GM04503 (cell line): ENCODE measurements around the gene ADAM8.
"Not testable (repeated sequence)": the region's sequence is repeated elsewhere in the genome, so short reads cannot be mapped to it uniquely, and the experiment has no call there.

Experiments used
- DNase-seq: peaks from one replicate; pipeline ENCODE4 v3.0.0-alpha.2; 2012; ENCODE audit warnings: low read depth

ADAM8 gene

GRCh38 chr10:133267829-133268228, 8.8 kb downstream of the ADAM8 start:
- DNase-seq, result no peak

DNA sequence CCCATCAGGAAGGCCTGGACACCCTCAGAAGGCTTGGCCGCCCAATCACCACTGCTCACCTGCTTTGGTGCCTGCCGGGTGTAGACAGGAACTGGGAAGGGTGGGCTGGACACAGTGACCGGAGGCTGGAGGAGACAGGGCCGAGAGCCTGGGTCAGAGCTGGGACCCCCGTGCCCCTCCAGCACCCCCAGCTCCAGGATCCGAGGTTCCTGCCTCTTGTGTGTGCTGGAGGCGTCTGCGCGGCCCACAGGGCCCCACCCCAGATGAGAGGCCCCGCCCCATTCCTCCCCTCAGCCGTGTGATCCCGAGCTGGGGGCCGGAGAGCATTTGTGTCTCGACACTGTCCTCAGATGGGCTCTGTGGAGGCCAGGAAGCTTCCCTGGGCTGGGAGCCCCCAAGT, 9.4 kb downstream of the ADAM8 start:
- no peak for DNase-seq

DNA sequence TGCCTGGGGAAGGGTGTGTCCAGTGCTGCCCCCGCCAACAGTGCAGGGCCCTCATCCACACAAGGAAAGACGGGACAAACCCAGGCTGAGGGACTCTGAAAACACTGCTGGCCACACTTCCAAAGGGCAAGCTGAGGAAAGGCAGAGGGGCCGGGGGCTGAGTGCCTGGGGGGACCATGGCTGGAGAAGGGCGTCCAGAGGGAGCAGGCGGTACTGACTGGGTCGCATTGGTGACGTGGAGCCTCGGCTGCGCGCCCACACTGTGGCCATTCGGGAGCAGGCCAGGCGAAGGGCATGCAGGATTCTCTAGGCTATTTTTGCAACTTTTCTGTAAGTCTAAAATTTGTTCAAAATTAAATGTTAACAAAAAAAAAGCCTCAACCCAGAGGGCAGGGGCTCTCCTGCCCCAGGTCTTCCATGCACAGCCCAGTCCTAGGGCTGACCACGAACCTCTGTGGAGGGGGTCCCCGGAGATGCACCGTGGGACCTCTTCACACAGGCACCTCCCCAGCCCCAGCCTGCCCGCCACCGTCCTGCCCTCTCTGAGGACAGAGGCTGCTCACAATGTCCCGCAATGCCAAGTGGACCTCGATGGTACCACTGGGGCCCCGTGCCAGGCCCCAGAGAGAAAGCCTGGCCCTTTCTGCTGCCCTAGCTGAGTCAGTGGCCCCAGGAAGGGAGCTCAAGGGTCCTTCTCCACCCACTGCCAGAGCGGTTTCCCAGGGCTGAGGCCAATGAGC, 10.4 kb downstream of the ADAM8 start:
- DNase-seq, result no peak

DNA sequence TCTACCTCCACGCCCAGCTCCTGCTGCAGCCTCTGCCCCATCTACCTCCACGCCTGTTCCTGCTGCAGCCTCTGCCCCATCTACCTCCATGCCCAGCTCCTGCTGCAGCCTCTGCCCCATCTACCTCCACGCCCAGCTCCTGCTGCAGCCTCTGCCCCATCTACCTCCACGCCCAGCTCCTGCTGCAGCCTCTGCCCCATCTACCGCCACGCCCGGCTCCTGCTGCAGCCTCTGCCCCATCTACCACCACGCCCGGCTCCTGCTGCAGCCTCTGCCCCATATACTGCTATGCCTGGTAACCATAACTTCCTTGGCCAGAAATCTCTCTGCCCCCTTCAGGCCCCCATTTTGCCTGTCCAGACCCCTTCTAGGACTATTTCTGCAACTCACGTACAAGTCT, 11.6 kb downstream of the ADAM8 start:
- not testable (repeated sequence) for DNase-seq

GRCh38 chr10:133264461-133264860, 12.2 kb downstream of the ADAM8 start:
- DNase-seq, result no peak

DNA sequence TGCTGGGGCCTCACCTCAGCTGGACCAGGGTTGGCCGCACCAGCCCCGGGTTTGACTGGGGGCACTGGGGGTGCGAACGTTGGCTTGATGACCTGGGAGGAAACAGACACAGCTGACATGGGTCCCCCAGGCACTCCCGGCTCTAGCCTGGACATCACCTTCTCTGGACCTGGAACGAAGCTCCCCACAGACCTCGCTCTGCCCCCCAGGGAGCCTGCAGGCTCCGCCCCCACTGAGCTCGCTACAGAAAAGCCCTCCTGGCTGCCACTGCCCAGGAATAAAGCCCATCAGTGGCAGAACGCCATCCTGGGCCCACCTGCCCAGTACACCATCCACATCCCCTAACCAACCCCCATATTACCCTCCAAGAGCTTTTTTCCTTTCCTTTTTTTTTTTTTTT, 13.0 kb downstream of the ADAM8 start:
- no peak for DNase-seq

- no peak for DNase-seq
These were observed 14.0 kb downstream of the ADAM8 start for GRCh38 chr10:133262696-133263095.

DNA sequence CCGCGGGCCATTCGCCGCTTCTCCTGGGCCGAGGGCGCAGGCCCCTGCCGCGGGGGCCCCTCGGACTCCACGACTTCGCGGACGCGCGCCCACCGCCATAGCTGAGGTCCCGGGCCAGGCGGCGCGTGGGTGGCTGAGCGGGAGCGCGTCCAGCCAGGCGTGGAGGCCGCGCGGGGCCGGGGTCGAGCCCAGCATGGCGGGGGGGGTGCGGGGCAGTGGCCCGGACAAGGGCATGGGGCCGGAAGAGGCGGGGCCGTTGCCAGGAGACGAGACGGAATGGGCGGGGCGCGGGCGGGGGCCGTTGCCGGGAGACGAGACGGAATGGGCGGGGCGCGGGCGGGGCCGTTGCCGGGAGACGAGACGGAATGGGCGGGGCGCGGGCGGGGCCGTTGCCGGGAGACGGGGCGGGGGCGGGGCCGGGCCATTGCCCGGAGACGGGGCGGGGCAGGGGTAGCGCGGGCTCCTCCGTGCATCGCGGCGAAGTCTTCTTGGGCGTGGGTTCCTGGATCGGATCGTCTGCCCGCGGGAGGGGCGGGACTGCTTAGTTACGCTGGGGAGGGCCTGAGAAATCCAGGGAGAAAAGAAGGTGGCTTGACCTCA, 14.8 kb downstream of the ADAM8 start:
- DNase-seq, result no peak

- DNase-seq, result no peak
These were observed 15.6 kb downstream of the ADAM8 start for GRCh38 chr10:133260895-133261725.

DNA sequence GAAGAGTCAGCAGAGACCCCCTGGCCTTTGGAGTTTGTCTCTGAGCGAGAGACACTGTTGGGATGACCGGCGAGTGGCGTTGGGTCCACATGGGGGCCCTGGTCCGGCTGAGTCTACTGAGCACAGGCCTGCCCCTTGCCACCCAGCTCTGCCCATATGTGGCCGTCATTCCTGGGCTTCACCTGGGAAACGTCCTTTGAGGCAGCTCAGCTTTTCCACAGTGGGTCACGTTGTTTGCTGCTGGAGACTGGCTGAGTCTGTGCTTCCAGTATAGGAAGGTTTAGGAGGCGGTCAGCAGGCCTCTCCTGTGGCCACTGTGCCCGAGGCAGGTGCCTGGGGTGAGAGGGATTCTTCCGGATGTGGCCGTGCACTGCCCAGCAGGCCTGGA, 17.1 kb downstream of the ADAM8 start:
- no peak for DNase-seq

DNA sequence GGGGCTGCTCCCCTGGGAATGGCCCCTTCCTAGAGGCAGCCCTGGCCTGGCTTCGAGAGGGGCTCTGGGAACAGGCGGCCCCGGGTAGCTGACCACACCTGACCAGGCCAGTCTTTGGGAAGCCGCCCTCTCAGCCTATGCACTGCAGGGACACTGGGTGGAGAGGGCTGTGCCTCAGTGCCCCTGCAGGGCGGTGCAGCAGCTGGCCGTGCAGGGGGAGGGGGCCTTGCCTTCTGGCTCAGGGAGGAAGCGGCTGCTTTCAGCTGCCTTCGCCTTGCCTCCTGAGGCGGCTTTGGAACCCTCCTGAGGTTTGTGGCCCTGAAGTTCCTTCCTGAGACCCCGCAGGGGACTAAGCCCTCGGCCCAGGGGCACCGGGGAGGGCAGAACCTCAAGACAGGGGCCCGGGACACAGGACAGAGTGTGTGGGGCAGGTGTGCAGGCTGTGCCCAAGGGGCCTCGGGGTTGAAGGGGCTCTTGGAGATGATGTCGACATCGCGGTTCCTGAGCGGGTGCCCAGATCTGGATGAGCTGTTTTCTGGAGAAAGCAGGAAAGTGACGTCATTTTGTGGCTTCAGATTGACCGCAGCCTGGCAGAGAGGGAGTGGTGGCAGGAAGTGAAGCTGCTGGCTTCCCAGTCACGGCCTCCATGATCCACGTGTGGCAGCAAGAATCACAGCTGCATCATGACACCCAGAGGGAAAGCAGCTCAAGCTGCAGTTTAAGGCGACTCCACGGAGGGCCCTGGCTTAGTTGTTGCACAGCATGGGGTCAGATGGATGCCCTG, 17.7 kb downstream of the ADAM8 start:
- DNase-seq, result peak; percentile 95

- DNase-seq, result no peak
These were observed 18.4 kb downstream of the ADAM8 start for GRCh38 chr10:133258066-133258817.

GRCh38 chr10:133257489-133258065, 19.1 kb downstream of the ADAM8 start:
- DNase-seq, result no peak

DNA sequence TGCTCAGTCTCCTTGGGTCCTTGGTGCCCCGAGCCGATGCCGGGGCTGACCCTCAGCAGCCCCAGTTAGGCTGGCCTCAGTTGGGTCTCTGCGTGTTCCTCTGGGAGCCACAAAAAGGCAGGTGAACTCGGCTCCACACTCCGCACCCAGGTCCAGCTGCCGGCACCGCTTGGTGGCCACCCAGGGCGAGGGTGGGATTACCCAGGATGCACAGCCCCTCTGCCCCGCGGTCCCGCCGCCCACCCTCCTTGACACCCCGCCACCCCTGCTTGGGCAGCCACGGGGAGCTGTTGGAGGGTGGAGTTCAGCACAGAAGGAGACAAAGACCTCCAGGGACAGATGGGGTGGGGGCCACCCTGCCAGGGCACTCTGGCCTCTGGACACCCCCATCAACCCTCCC, 21.3 kb downstream of the ADAM8 start:
- no peak for DNase-seq

- no peak for DNase-seq
These were observed 22.1 kb downstream of the ADAM8 start for GRCh38 chr10:133254421-133255120.

GRCh38 chr10:133253361-133253955, 23.2 kb downstream of the ADAM8 start:
- no peak for DNase-seq

- no peak for DNase-seq
These were observed 24.5 kb downstream of the ADAM8 start for GRCh38 chr10:133252223-133252552.

GRCh38 chr10:133251388-133252222, 25.1 kb downstream of the ADAM8 start:
- no peak for DNase-seq
